ENCODE results near the gene UNC13B.

The UNC13B gene

DNA sequence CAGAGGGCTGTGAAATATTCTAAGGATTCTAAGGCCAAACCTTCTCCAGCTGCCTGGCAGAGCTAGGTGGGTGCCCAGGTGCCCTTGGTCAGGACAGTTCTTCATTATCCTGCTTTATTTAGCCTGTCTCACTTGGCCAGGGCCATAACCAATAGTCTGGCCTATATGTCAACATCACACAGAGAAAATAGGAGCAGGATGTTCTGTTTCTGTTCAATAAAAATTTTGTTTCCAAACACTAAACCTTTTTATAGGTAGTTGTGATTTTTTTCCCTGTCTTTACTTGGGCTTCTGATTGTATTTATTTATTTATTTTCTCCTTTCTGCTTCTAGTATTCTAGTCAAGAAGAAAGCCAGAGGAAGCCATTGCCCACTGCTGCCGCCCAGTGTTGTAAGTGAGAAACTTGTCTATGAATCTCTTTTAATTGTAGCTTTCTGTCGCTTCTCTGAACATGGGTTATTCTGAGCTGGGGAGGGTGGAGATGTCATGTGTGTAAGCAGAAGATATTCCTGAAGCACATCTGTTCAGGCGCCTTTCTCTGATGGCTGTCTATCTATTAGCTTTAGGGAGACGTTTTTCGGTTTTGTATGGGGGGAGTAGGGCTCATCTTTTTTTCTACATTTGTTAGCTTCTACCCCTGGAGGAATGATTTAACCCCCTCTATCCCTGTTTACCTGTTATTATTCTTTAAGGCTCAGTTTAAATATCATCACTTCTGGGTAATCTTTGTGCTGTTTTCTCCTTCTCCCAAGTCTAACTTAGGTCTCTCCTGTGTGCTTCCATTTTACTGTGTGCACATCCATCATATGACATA is 97.1 kb downstream of the UNC13B start:
- TF ChIP-seq, protein P1, sequence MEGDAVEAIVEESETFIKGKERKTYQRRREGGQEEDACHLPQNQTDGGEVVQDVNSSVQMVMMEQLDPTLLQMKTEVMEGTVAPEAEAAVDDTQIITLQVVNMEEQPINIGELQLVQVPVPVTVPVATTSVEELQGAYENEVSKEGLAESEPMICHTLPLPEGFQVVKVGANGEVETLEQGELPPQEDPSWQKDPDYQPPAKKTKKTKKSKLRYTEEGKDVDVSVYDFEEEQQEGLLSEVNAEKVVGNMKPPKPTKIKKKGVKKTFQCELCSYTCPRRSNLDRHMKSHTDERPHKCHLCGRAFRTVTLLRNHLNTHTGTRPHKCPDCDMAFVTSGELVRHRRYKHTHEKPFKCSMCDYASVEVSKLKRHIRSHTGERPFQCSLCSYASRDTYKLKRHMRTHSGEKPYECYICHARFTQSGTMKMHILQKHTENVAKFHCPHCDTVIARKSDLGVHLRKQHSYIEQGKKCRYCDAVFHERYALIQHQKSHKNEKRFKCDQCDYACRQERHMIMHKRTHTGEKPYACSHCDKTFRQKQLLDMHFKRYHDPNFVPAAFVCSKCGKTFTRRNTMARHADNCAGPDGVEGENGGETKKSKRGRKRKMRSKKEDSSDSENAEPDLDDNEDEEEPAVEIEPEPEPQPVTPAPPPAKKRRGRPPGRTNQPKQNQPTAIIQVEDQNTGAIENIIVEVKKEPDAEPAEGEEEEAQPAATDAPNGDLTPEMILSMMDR (conservative IDR thresholded peaks at IDR 0.05), result peak; percentile 95
- H3K27ac ChIP-seq, result peak overlapping the region; percentile 99

DNA sequence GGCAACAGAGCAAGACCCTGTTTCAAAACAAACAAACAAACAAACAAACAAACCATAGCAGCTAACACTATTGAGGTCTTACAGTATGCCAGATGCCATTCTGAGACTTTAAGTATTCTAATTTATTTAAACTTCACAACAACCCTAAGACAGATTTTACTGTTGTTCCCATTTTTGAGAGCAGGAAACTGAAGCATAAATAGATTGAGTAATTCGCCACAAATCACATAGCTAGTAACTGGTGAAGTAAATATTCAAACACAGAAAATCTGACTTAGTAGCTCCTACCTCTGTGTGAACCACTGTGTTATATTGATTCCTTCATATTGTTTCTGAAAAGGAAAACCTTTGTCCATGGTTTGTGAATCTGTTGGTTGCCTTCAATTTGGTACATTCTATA is 98.4 kb downstream of the UNC13B start:
- H3K27ac ChIP-seq, result peak overlapping the region; percentile 99
- TF ChIP-seq, protein P1 (conservative IDR thresholded peaks at IDR 0.05), result no peak

DNA sequence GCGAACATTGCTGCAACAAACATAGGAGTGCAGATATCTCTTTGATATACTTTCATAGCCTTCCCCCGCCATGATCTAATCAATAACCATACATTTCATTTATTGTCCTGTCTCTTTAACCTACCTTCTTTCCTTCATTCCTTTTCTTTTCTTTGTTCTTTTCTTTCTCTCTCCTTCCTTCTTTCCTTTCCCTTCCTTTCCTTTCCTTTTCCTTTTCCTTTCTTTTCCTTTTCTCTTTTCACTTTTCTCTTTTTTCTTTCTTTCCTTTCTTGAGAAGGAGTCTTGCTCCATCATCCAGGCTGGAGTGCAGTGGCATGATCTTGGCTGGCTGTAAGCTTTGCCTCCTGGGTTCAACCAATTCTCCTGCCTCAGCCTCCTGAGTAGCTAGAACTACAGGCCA is 100.3 kb downstream of the UNC13B start:
- TF ChIP-seq, protein P1 (conservative IDR thresholded peaks at IDR 0.05), result no peak
- no peak overlapping the region for H3K27ac ChIP-seq

DNA sequence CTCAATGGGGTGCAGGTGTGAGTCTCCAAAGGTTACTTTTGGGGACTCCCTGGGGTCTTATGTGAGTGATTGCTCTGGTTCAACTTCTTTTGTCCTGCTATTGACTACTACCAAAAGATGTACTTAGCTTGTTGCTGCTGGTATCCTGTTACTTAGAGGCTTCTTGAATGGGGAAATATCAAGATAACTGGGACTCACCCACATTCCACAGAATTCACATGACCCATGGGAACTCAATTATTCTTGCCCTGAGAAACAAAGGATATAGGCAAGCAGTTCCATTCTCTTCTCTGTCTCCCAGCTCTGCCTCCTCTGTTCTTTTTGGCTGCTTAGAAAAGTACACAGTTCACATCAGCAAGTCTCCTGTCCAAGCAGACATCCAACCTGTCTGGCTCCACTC is 105.9 kb downstream of the UNC13B start:
- no peak overlapping the region for H3K27ac ChIP-seq
- TF ChIP-seq, protein P1 (conservative IDR thresholded peaks at IDR 0.05), result no peak

DNA sequence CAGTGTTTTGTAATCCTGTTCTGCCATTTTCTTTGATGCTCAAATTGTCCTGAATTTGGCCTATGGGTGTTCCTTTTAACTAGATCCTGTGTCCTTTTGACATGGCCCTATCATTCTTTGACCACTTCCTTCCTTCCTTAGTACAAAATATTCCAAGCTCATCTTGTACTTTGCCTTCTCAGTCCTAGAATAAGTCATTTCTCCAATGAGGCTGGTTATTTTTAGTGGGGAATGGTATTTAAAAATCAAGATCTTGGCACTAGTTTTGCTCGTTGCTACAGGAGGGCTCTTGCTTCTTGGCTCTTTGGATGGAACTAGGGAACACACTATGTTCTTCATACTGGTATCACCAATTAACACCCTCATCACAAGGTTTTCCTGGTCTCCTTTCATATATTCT is 108.1 kb downstream of the UNC13B start:
- peak overlapping the region; percentile 50 for H3K27ac ChIP-seq
- TF ChIP-seq, protein P1 (conservative IDR thresholded peaks at IDR 0.05), result no peak

DNA sequence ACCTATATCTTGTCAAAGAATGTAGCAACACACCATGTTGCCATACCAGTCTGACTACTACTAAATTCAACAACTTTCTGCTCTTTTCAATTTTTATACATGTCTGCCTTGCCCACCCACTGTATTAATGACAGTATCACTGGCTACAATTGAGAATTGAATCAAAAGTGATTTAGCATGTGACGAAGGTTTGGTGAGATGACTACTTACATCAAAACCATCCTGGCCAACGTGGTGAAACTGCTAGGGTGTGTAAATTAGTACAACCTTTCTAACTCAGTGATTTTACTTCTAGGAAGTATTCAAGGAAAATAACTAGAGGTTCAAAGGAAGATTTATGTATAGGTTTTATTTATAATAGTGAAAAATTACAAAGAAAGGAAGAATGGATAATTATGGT is 109.8 kb downstream of the UNC13B start:
- TF ChIP-seq, protein P1 (conservative IDR thresholded peaks at IDR 0.05), result no peak
- no peak overlapping the region; the same call in 1 of the 2 replicates for H3K27ac ChIP-seq

DNA sequence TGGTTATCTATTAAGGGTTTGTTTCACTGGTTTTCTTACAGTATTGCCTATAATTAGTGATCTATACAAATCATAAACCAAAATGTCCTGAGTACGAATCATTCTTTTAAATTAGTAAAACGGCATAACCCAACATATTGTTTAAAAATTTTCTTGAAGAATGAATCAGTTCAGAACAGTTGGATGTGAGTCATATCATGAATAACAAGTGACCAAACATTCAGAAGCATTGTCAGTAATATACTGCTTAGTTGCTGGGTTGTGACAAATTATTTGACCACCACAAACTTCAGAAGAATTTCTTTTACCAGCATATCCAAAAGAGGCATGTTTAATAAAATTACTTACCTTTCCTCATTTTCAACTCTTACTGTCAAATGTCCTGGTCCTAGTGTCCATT is 111.2 kb downstream of the UNC13B start:
- no peak overlapping the region for H3K27ac ChIP-seq

More for the DNA sequence above, 111.2 kb downstream of the UNC13B start:
- TF ChIP-seq, protein P1 (conservative IDR thresholded peaks at IDR 0.05), result no peak
